ENCODE results near the gene ANKMY2. TPM values are rescaled to one million over a fixed set of nuclear protein-coding genes. Genes with fewer than 3 reads are reported as not detected.

Gene ANKMY2
- total and polyA plus RNA-seq, 10 donors = 4.6 to 19.9 (median 11.4) TPM

GRCh38 chr7:16648551-16648950, 3.0 kb upstream of the ANKMY2 start:
- H3K4me1 ChIP-seq = peaks cover 20 to 63% (median 44%) of the 10 kb centered on the region in 6 donors
- TF ChIP-seq CTCF (IDR thresholded peaks at IDR 0.05 in 8 of 11, conservative IDR thresholded peaks at IDR 0.05 in 3 of 11) (no peak), POLR2AphosphoS5 (IDR thresholded peaks at IDR 0.05) (no peak), POLR2A (IDR thresholded peaks at IDR 0.05) (no peak)
- no peak overlapping the region for H3K27ac ChIP-seq
- no peaks in the 10 kb centered on the region for H3K27me3 ChIP-seq (replicated peaks in 1 of 7)
- H3K36me3 ChIP-seq = no peaks in the 10 kb centered on the region
- intact Hi-C loops (cut with DNase I; ENCODE audit: low total_unique reads) = no loop called here
- no peaks in the 10 kb centered on the region for H3K9me3 ChIP-seq
- no peak for DNase-seq
- H3K4me3 ChIP-seq = no peak overlapping the region
- WGBS, 5 donors = 44 to 68% (median 56%) methylated on average over 1 of the region's 1 CpG

GRCh38 chr7:16647435-16647960, 1.9 kb upstream of the ANKMY2 start:
- 40 to 54% (median 48%) methylated on average over 2 of the region's 2 CpGs for WGBS, 5 donors
- H3K9me3 ChIP-seq = no peaks in the 10 kb centered on the region
- no peaks in the 10 kb centered on the region for H3K36me3 ChIP-seq
- DNase-seq = no peak
- TF ChIP-seq POLR2A (IDR thresholded peaks at IDR 0.05) (no peak), CTCF (IDR thresholded peaks at IDR 0.05 in 8 of 11, conservative IDR thresholded peaks at IDR 0.05 in 3 of 11) (no peak), POLR2AphosphoS5 (IDR thresholded peaks at IDR 0.05) (no peak)
- H3K4me1 ChIP-seq = peaks cover 26 to 73% (median 53%) of the 10 kb centered on the region in 6 donors
- H3K27me3 ChIP-seq (replicated peaks in 1 of 7) = no peaks in the 10 kb centered on the region
- H3K27ac ChIP-seq = no peak overlapping the region
- intact Hi-C loops (cut with DNase I; ENCODE audit: low total_unique reads) = no loop called here
- H3K4me3 ChIP-seq = peak overlapping the region in 4 of 8 donors; percentile 83 to 99 (median 94)

GRCh38 chr7:16646472-16647072, 1.0 kb upstream of the ANKMY2 start:
- Histone ChIP-seq H3K9me3 (no peaks in the 10 kb centered on the region), H3K27me3 (replicated peaks in 1 of 7) (no peaks in the 10 kb centered on the region), H3K4me3 (peak overlapping the region; percentile 83 to 99 (median 96)), H3K4me1 (peaks cover 26 to 73% (median 53%) of the 10 kb centered on the region in 6 donors), H3K36me3 (no peaks in the 10 kb centered on the region), H3K27ac (peak overlapping the region; percentile 84 to 96 (median 92))
- WGBS, 5 donors = 1% methylated on average over 24 to 29 of the region's 29 CpGs
- DNase-seq = no peak
- intact Hi-C loops (cut with DNase I; ENCODE audit: low total_unique reads) = no loop called here
- TF ChIP-seq POLR2A (IDR thresholded peaks at IDR 0.05) = no peak
- TF ChIP-seq POLR2AphosphoS5 (IDR thresholded peaks at IDR 0.05) = no peak
- no peak for TF ChIP-seq CTCF (IDR thresholded peaks at IDR 0.05 in 8 of 11, conservative IDR thresholded peaks at IDR 0.05 in 3 of 11)

All from spleen (tissue), 11 donors.